Measurements from ENCODE around the gene CTDSPL. TPM values are rescaled to one million over a fixed set of nuclear protein-coding genes. Genes with fewer than 3 reads are reported as not detected.
A peak's percentile ranks its signal among the peaks of the same experiment; 100 is the strongest.

The CTDSPL gene
- total RNA-seq, 4 donors from 2014 or later: 39.8 to 105 (median 56.2) TPM

DNA sequence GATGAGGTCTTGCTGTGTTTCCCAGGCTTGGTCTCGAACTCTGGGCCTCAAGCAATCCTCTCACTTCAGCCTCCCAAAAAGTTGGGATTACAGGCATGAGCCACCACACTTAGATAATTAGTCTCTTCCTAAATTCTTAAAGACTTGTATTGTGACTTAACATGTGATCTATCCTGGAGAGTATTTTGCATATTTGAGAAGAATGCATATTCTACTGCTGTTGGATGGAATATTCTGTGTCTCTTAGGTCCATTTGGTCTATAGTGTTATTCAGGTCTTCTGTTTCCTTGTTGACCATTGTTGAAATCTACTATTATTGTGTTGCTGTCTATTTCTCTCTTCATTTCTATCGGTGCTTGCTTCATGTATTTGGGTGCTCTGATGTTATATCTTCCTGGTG, 68.8 kb downstream of the CTDSPL start:
- Histone ChIP-seq H3K36me3 (no peaks in the 10 kb centered on the region), H3K27me3 (no peaks in the 10 kb centered on the region), H3K4me3 (no peak overlapping the region), H3K27ac (no peak overlapping the region), H3K9me3 (no peaks in the 10 kb centered on the region), H3K4me1 (peaks cover 18 to 40% (median 26%) of the 10 kb centered on the region in 4 donors)
- no peak for DNase-seq
- WGBS, 2 donors (ENCODE audit: low coverage in 1 of 2): 50 to 87% methylated on average over 1 to 2 of the region's 2 CpGs
- intact Hi-C loops (cut with DNase I; ENCODE audit: low total_unique reads) (no loop called here), in situ Hi-C loops (cut with MboI; ENCODE audit: low pct_ligation_motif_present in 1 of 4, low pct_unique_long_range_greater_than_20kb in 1 of 4, low sequenced_read_pairs in 3 of 4) (no loop called here)
- TF ChIP-seq POLR2A (IDR thresholded peaks at IDR 0.05): no peak

DNA sequence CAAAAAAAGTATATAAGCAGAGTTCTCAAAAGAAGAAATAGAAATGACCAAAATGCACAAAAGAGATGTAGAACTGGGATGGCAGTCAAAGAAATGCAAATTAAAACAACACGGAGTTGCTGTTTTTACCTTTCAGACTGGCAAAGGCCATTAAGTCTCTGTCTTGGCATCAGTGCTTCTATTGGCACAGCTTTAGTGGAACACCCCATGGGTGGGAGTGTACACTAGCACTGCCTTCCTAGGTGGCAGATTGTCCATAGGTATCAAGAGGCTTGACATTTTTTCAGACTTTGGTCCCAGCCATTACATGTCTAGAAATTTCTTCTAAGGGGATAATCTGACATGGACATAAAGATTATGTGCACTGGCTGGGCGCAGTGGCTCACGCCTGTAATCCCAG, 70.8 kb downstream of the CTDSPL start:
- intact Hi-C loops (cut with DNase I; ENCODE audit: low total_unique reads) (no loop called here), in situ Hi-C loops (cut with MboI; ENCODE audit: low pct_ligation_motif_present in 1 of 4, low pct_unique_long_range_greater_than_20kb in 1 of 4, low sequenced_read_pairs in 3 of 4) (no loop called here)
- Histone ChIP-seq H3K36me3 (no peaks in the 10 kb centered on the region), H3K27me3 (no peaks in the 10 kb centered on the region), H3K4me1 (peaks cover 26 to 54% (median 37%) of the 10 kb centered on the region in 4 donors), H3K4me3 (no peak overlapping the region), H3K27ac (peak overlapping the region in 1 of 4 donors; percentile 14), H3K9me3 (no peaks in the 10 kb centered on the region)
- TF ChIP-seq EP300 (IDR thresholded peaks at IDR 0.05; ENCODE audit: low read depth) (no peak), POLR2AphosphoS5 (IDR thresholded peaks at IDR 0.05) (no peak), POLR2A (IDR thresholded peaks at IDR 0.05) (no peak)
- TF ChIP-seq, protein P1, sequence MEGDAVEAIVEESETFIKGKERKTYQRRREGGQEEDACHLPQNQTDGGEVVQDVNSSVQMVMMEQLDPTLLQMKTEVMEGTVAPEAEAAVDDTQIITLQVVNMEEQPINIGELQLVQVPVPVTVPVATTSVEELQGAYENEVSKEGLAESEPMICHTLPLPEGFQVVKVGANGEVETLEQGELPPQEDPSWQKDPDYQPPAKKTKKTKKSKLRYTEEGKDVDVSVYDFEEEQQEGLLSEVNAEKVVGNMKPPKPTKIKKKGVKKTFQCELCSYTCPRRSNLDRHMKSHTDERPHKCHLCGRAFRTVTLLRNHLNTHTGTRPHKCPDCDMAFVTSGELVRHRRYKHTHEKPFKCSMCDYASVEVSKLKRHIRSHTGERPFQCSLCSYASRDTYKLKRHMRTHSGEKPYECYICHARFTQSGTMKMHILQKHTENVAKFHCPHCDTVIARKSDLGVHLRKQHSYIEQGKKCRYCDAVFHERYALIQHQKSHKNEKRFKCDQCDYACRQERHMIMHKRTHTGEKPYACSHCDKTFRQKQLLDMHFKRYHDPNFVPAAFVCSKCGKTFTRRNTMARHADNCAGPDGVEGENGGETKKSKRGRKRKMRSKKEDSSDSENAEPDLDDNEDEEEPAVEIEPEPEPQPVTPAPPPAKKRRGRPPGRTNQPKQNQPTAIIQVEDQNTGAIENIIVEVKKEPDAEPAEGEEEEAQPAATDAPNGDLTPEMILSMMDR (IDR thresholded peaks at IDR 0.05): no peak
- 58 to 68% methylated on average over 3 of the region's 3 CpGs for WGBS, 2 donors (ENCODE audit: low coverage in 1 of 2)
- no peak for DNase-seq

DNA sequence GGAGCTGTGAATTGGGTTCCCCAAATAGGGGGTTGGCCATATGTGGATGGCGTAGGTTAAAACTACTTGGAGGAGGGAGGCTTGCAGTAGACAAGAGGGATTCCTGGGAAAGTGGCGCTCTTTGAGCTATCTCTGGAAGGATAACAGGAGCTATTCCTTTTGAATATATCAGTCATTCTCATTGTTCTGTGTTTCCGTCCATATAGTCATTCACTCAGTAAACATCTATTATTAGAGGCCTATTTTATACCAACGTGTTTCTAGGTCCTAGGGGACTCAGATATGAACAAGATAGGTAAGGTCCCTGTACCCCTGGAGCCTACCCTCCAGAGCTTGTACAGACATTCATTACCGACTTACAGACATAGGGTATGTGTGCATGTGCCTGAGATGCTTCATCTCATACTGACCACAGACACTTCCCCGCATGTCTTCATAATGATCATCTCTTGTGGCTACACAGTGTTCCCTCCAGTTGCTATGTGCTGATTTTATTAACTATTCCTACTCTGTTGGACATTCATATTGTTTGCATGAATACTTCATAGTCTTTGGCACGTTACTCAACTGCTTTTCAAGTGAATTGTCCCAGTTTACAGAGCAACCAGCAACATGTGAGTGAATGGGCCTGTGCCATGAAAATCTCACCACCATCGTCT, 73.1 kb downstream of the CTDSPL start:
- intact Hi-C loops (cut with DNase I; ENCODE audit: low total_unique reads): loop anchor here (1.0 kb wide), 1 partner anchor 8 kb away; no protein-coding TSS in a partner anchor

DNA sequence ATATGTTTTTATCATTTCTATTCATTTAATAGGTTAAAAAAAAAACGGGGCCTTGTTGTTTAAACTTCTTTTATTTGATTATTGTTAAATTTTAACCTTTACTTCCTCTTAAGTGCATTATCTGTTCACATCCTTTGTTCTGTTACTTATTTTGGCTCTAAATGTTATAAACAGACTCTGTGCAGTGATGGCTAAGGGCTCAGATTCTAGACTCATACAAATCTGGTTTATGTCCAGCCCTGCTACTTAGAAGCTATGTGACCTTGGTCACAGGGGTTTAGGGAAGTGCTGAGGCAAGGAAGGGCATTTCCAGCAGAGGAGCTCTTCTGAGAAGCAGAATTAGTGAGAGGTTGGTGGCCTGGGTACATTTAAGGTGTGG, 73.6 kb downstream of the CTDSPL start:
- H3K27ac ChIP-seq: peak overlapping the region; percentile 61 to 76 (median 68)
- intact Hi-C loops (cut with DNase I; ENCODE audit: low total_unique reads) (loop anchor here (1.0 kb wide), 1 partner anchor 9 kb away; no protein-coding TSS in a partner anchor), in situ Hi-C loops (cut with MboI; ENCODE audit: low pct_ligation_motif_present in 1 of 4, low pct_unique_long_range_greater_than_20kb in 1 of 4, low sequenced_read_pairs in 3 of 4) (no loop called here)
- H3K4me1 ChIP-seq: peaks cover 29 to 72% (median 42%) of the 10 kb centered on the region in 4 donors
- TF ChIP-seq POLR2AphosphoS5 (IDR thresholded peaks at IDR 0.05): peak in 1 of 3 donors; percentile 32
- TF ChIP-seq EP300 (IDR thresholded peaks at IDR 0.05; ENCODE audit: low read depth): no peak
- TF ChIP-seq, protein P1 (IDR thresholded peaks at IDR 0.05): no peak
- no peak for TF ChIP-seq POLR2A (IDR thresholded peaks at IDR 0.05)
- no peaks in the 10 kb centered on the region for H3K27me3 ChIP-seq
- H3K36me3 ChIP-seq: no peaks in the 10 kb centered on the region
- DNase-seq: no peak
- H3K4me3 ChIP-seq: no peak overlapping the region
- no peaks in the 10 kb centered on the region for H3K9me3 ChIP-seq
- WGBS, 2 donors (ENCODE audit: low coverage in 1 of 2): 13 to 22% methylated on average over 1 of the region's 1 CpG

More for the DNA sequence above, 73.1 kb downstream of the CTDSPL start:
- no peak for DNase-seq
- in situ Hi-C loops (cut with MboI; ENCODE audit: low pct_ligation_motif_present in 1 of 4, low pct_unique_long_range_greater_than_20kb in 1 of 4, low sequenced_read_pairs in 3 of 4): no loop called here
- Histone ChIP-seq H3K4me1 (peaks cover 26 to 67% (median 41%) of the 10 kb centered on the region in 4 donors), H3K9me3 (no peaks in the 10 kb centered on the region), H3K4me3 (no peak overlapping the region), H3K27ac (peak overlapping the region; percentile 61 to 76 (median 68)), H3K36me3 (no peaks in the 10 kb centered on the region), H3K27me3 (no peaks in the 10 kb centered on the region)
- TF ChIP-seq, protein P1 (IDR thresholded peaks at IDR 0.05): no peak
- TF ChIP-seq POLR2AphosphoS5 (IDR thresholded peaks at IDR 0.05) (no peak), POLR2A (IDR thresholded peaks at IDR 0.05) (no peak), EP300 (IDR thresholded peaks at IDR 0.05; ENCODE audit: low read depth) (no peak)
- 59 to 65% methylated on average over 8 of the region's 8 CpGs for WGBS, 2 donors (ENCODE audit: low coverage in 1 of 2)
